ENCODE data around the gene PRRT2. TPM values are rescaled to one million over a fixed set of nuclear protein-coding genes. Genes with fewer than 3 reads are reported as not detected.

The PRRT2 gene
- total RNA-seq, 1 experiment from 2014 or later, result not detected

Small RNA genes lying within 50 kb of the gene (small RNA-seq; reads per million reads assigned to genes)
- gene AC009133.6 (0 reads per million in 2 experiments), gene AC120114.4 (0 reads per million in 2 experiments)

Other genes with a start within 250 kb of the PRRT2 start
- gene SPN, start 148.9 kb upstream of the PRRT2 start, total RNA-seq (2014; rRNA removed; shearing (Covaris generic)), result not detected in 2 replicates
- gene QPRT, start 133.0 kb upstream of the PRRT2 start, total RNA-seq (2014; rRNA removed; shearing (Covaris generic)), result 41.1 and 46.0 TPM in 2 replicates
- not detected in 2 replicates for gene C16orf54, start 66.2 kb upstream of the PRRT2 start, total RNA-seq (2014; rRNA removed; shearing (Covaris generic))
- not detected in 2 replicates for gene ZG16, start 33.9 kb upstream of the PRRT2 start, total RNA-seq (2014; rRNA removed; shearing (Covaris generic))
- gene KIF22, start 21.4 kb upstream of the PRRT2 start, total RNA-seq (2014; rRNA removed; shearing (Covaris generic)), result 29.9 and 34.9 TPM in 2 replicates
- 163 and 182 TPM in 2 replicates for gene MAZ, start 5.7 kb upstream of the PRRT2 start, total RNA-seq (2014; rRNA removed; shearing (Covaris generic))
- 19.8 and 21.1 TPM in 2 replicates for gene PAGR1, start 4.0 kb downstream of the PRRT2 start, total RNA-seq (2014; rRNA removed; shearing (Covaris generic))
- 35.7 and 41.9 TPM in 2 replicates for gene MVP, start 8.3 kb downstream of the PRRT2 start, total RNA-seq (2014; rRNA removed; shearing (Covaris generic))
- gene CDIPT, start 51.0 kb downstream of the PRRT2 start, total RNA-seq (2014; rRNA removed; shearing (Covaris generic)), result 74.1 and 82.6 TPM in 2 replicates
- gene SEZ6L2, start 87.4 kb downstream of the PRRT2 start, total RNA-seq (2014; rRNA removed; shearing (Covaris generic)), result 8.7 and 10.3 TPM in 2 replicates
- 3.4 and 3.7 TPM in 2 replicates for gene ASPHD1, start 88.3 kb downstream of the PRRT2 start, total RNA-seq (2014; rRNA removed; shearing (Covaris generic))
- gene KCTD13, start 114.0 kb downstream of the PRRT2 start, total RNA-seq (2014; rRNA removed; shearing (Covaris generic)), result 9.1 and 11.0 TPM in 2 replicates
- 48.2 and 51.8 TPM in 2 replicates for gene TMEM219, start 149.9 kb downstream of the PRRT2 start, total RNA-seq (2014; rRNA removed; shearing (Covaris generic))
- 28.6 and 30.3 TPM in 2 replicates for gene TAOK2, start 161.7 kb downstream of the PRRT2 start, total RNA-seq (2014; rRNA removed; shearing (Covaris generic))
- 6.6 and 9.8 TPM in 2 replicates for gene HIRIP3, start 183.4 kb downstream of the PRRT2 start, total RNA-seq (2014; rRNA removed; shearing (Covaris generic))
- gene INO80E, start 184.0 kb downstream of the PRRT2 start, total RNA-seq (2014; rRNA removed; shearing (Covaris generic)), result 39.4 and 46.7 TPM in 2 replicates
- 1.5 and 2.1 TPM in 2 replicates for gene DOC2A, start 198.8 kb downstream of the PRRT2 start, total RNA-seq (2014; rRNA removed; shearing (Covaris generic))
- gene C16orf92, start 211.0 kb downstream of the PRRT2 start, total RNA-seq (2014; rRNA removed; shearing (Covaris generic)), result not detected in 2 replicates
- gene TLCD3B, start 219.1 kb downstream of the PRRT2 start, total RNA-seq (2014; rRNA removed; shearing (Covaris generic)), result not detected in 2 replicates

All from SK-MEL-5 (cell line).